ENCODE results near the gene RAB31. TPM values are rescaled to one million over a fixed set of nuclear protein-coding genes. Genes with fewer than 3 reads are reported as not detected.

RAB31 gene
- total and polyA plus RNA-seq, 2 donors from 2014 or later, result 17.3 to 77.1 TPM

- peak overlapping the region in 1 of 3 donors; percentile 20 for H3K4me3 ChIP-seq (ENCODE audit: low read length in 3 of 3)
- peak overlapping the region in 1 of 3 donors; percentile 29 for H3K9ac ChIP-seq (ENCODE audit: low read length in 3 of 3)
- DNase-seq (no peak), FAIRE-seq (no peak)
- H3K27me3 ChIP-seq (ENCODE audit: control insufficient read depth, insufficient read depth, low read length), result no peaks in the 10 kb centered on the region
- H3K36me3 ChIP-seq (ENCODE audit: control insufficient read depth in 2 of 3, insufficient read depth in 3 of 3, low read length in 3 of 3), result no peaks in the 10 kb centered on the region
- TF ChIP-seq CTCF (IDR thresholded peaks at IDR 0.05; ENCODE audit: borderline replicate concordance, extremely low read depth, insufficient read depth), result no peak
- no peaks in the 10 kb centered on the region for H3K4me1 ChIP-seq (ENCODE audit: control insufficient read depth in 2 of 3, insufficient read depth in 2 of 3, low read depth in 1 of 3, low read length in 3 of 3)
- intact Hi-C loops (cut with DNase I), result no loop called here
- H3K9me3 ChIP-seq (ENCODE audit: control insufficient read depth in 2 of 3, insufficient read depth in 1 of 3, low read length in 3 of 3), result no peaks in the 10 kb centered on the region
- H3K27ac ChIP-seq (ENCODE audit: low read depth in 2 of 2, low read length in 2 of 2), result peak overlapping the region in 1 of 2 donors; percentile 64
Observed at GRCh38 chr18:9876212-9876866, 168.2 kb downstream of the RAB31 start.

- Histone ChIP-seq H3K4me3 (ENCODE audit: low read length in 3 of 3) (peak overlapping the region; percentile 12 to 32 (median 20)), H3K9ac (ENCODE audit: low read length in 3 of 3) (peak overlapping the region in 1 of 3 donors; percentile 29), H3K27me3 (ENCODE audit: control insufficient read depth, insufficient read depth, low read length) (no peaks in the 10 kb centered on the region), H3K9me3 (ENCODE audit: control insufficient read depth in 2 of 3, insufficient read depth in 1 of 3, low read length in 3 of 3) (no peaks in the 10 kb centered on the region), H3K36me3 (ENCODE audit: control insufficient read depth in 2 of 3, insufficient read depth in 3 of 3, low read length in 3 of 3) (no peaks in the 10 kb centered on the region), H3K27ac (ENCODE audit: low read depth in 2 of 2, low read length in 2 of 2) (peak overlapping the region; percentile 20 to 64), H3K4me1 (ENCODE audit: control insufficient read depth in 2 of 3, insufficient read depth in 2 of 3, low read depth in 1 of 3, low read length in 3 of 3) (no peaks in the 10 kb centered on the region)
- FAIRE-seq, result no peak
- peak in 2 of 5 donors; percentile 26 to 73 for DNase-seq
- intact Hi-C loops (cut with DNase I), result no loop called here
- TF ChIP-seq CTCF (IDR thresholded peaks at IDR 0.05; ENCODE audit: borderline replicate concordance, extremely low read depth, insufficient read depth), result no peak
Observed at GRCh38 chr18:9876867-9877654, 169.0 kb downstream of the RAB31 start.

GRCh38 chr18:9877655-9878014 lies 169.5 kb downstream of the RAB31 start:
- no peak overlapping the region for H3K9ac ChIP-seq (ENCODE audit: low read length in 3 of 3)
- DNase-seq (no peak), FAIRE-seq (no peak)
- no peaks in the 10 kb centered on the region for H3K9me3 ChIP-seq (ENCODE audit: control insufficient read depth in 2 of 3, insufficient read depth in 1 of 3, low read length in 3 of 3)
- H3K27me3 ChIP-seq (ENCODE audit: control insufficient read depth, insufficient read depth, low read length), result no peaks in the 10 kb centered on the region
- H3K4me1 ChIP-seq (ENCODE audit: control insufficient read depth in 2 of 3, insufficient read depth in 2 of 3, low read depth in 1 of 3, low read length in 3 of 3), result no peaks in the 10 kb centered on the region
- TF ChIP-seq CTCF (IDR thresholded peaks at IDR 0.05; ENCODE audit: borderline replicate concordance, extremely low read depth, insufficient read depth), result no peak
- peak overlapping the region; percentile 20 to 64 for H3K27ac ChIP-seq (ENCODE audit: low read depth in 2 of 2, low read length in 2 of 2)
- peak overlapping the region in 1 of 3 donors; percentile 20 for H3K4me3 ChIP-seq (ENCODE audit: low read length in 3 of 3)
- no peaks in the 10 kb centered on the region for H3K36me3 ChIP-seq (ENCODE audit: control insufficient read depth in 2 of 3, insufficient read depth in 3 of 3, low read length in 3 of 3)
- intact Hi-C loops (cut with DNase I), result no loop called here
